Bone marrow (tissue), 2 donors: ENCODE measurements around the gene ADCY9.
"Not testable (repeated sequence)": the region's sequence is repeated elsewhere in the genome, so short reads cannot be mapped to it uniquely, and the experiment has no call there.

Experiments used
- DNase-seq, 2 donors: peaks; one replicate each; lab custom pipeline; 2025; lab: John Stamatoyannopoulos, UW

ADCY9 gene

GRCh38 chr16:3974751-3975150, 141.5 kb downstream of the ADCY9 start:
- DNase-seq, result no peak

- DNase-seq, result no peak
Measured at GRCh38 chr16:3971706-3972105, 144.5 kb downstream of the ADCY9 start.

- no peak for DNase-seq
Measured at GRCh38 chr16:3971261-3971660, 145.0 kb downstream of the ADCY9 start.

GRCh38 chr16:3968551-3968950, 147.7 kb downstream of the ADCY9 start:
- DNase-seq, result no peak

GRCh38 chr16:3966681-3967080, 149.6 kb downstream of the ADCY9 start:
- DNase-seq, result no peak

GRCh38 chr16:3965781-3966582, 150.3 kb downstream of the ADCY9 start:
- DNase-seq, result no peak

- DNase-seq, result no peak
Measured at GRCh38 chr16:3965306-3965705, 150.9 kb downstream of the ADCY9 start.

GRCh38 chr16:3964686-3965290, 151.5 kb downstream of the ADCY9 start:
- DNase-seq, result no peak

GRCh38 chr16:3963886-3964685, 152.2 kb downstream of the ADCY9 start:
- no peak for DNase-seq

GRCh38 chr16:3963203-3963602, 153.0 kb downstream of the ADCY9 start:
- no peak for DNase-seq

- no peak for DNase-seq
Measured at GRCh38 chr16:3961449-3961849, 154.8 kb downstream of the ADCY9 start.

- DNase-seq, result not testable (repeated sequence)
Measured at GRCh38 chr16:3959926-3960590, 156.2 kb downstream of the ADCY9 start.

GRCh38 chr16:3959148-3959547, 157.1 kb downstream of the ADCY9 start:
- DNase-seq, result no peak

GRCh38 chr16:3957344-3957980, 158.8 kb downstream of the ADCY9 start:
- no peak for DNase-seq

- no peak for DNase-seq
Measured at GRCh38 chr16:3954411-3954921, 161.8 kb downstream of the ADCY9 start.

- DNase-seq, result no peak
Measured at GRCh38 chr16:3953728-3954410, 162.4 kb downstream of the ADCY9 start.

- no peak for DNase-seq
Measured at GRCh38 chr16:3952737-3953131, 163.5 kb downstream of the ADCY9 start.

- DNase-seq, result no peak
Measured at GRCh38 chr16:3951861-3952736, 164.1 kb downstream of the ADCY9 start.

- not testable (repeated sequence) for DNase-seq
Measured at GRCh38 chr16:3951380-3951779, 164.9 kb downstream of the ADCY9 start.
